Effector memory CD4-positive, alpha-beta T cell (primary cell): ENCODE data around the gene ZNF747.

ENCODE experiments used
- DNase-seq, 3 donors: peaks; one replicate each; pipeline ENCODE4 v3.0.0-alpha.2; 2020
- H3K27ac ChIP-seq: 2 replicates; pipeline ENCODE4 v1.7.0; 2013; ENCODE audit warnings: mild to moderate bottlenecking, low read length, moderate library complexity; ENCODE audit not compliant: insufficient read depth, poor library complexity, severe bottlenecking
- H3K27me3 ChIP-seq: replicated peaks from 2 replicates; pipeline ENCODE4 v1.7.0; 2013; ENCODE audit warnings: mild to moderate bottlenecking, low read length; ENCODE audit not compliant: insufficient read depth, control insufficient read depth, poor library complexity, severe bottlenecking
- H3K36me3 ChIP-seq: 2 replicates; pipeline ENCODE4 v1.7.0; 2013; ENCODE audit warnings: mild to moderate bottlenecking, low read length, moderate library complexity; ENCODE audit not compliant: control insufficient read depth, insufficient read depth
- H3K4me1 ChIP-seq: 2 replicates; pipeline ENCODE4 v1.7.0; 2013; ENCODE audit warnings: low read length, mild to moderate bottlenecking; ENCODE audit not compliant: control insufficient read depth, insufficient read depth, poor library complexity, severe bottlenecking
- H3K4me3 ChIP-seq: 2 replicates; pipeline ENCODE4 v1.7.0; 2013; ENCODE audit warnings: low read length, low read depth, mild to moderate bottlenecking; ENCODE audit not compliant: insufficient read depth, poor library complexity, severe bottlenecking
- H3K9me3 ChIP-seq: 2 replicates; pipeline ENCODE4 v1.7.0; 2013; ENCODE audit warnings: mild to moderate bottlenecking, low read length, moderate library complexity; ENCODE audit not compliant: control insufficient read depth

Gene ZNF747

DNA sequence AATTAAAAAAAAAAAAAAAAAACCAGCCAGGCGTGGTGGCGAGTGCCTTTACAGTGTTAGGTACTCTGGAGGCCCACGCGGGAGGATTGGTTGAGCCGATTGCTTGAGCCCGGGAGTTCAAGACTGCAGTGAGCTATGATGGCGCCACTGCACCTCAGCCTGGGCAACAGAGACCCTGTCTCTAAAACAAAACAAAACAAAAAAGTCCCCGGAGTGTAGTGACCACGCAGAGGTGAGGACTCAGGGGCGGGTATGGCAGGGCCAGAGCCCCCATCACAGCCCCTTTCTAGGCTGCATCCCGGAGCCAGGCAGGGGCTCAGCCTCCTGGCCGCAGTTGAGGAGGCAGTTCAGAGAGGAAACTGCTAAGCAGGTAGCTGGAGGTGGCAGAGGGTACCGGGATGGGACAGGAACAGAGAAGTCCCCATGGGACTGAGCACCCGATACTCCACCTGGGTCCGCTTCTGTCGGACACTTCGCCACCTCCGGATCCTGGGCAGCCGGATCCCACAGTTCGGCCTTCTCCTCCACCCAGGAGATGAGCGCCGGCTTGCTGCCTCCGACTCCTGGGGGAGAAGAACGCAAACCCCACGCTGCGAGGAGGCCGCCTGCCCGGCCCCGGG is 800 bp downstream of the ZNF747 start:
- Histone ChIP-seq H3K27me3 (no peaks in the 10 kb centered on the region), H3K4me3 (peak overlapping the region; percentile 70), H3K9me3 (no peaks in the 10 kb centered on the region), H3K27ac (peak overlapping the region; percentile 94), H3K4me1 (peaks cover 22% of the 10 kb centered on the region), H3K36me3 (peaks cover 8% of the 10 kb centered on the region)
- DNase-seq = no peak

DNA sequence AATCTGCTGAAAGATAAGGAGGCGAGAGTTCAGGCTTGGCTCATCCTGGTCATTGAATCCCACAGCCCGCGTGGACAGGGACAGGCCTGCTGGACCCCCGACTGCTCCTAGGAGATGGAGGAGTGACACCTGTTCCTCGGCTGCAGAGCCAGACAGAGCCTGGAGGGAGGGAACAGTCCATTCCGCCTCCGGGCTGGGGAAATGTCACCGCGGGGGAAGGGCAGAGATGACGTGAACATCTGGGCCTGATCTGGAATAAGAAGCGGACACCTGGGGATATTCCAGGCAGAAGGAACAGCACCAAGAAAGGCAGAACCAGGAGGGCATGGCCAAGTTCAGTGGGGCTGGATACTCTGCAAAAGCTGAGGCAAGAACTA is 1.5 kb downstream of the ZNF747 start:
- Histone ChIP-seq H3K9me3 (no peaks in the 10 kb centered on the region), H3K4me3 (no peak overlapping the region), H3K4me1 (peaks cover 22% of the 10 kb centered on the region), H3K36me3 (peaks cover 8% of the 10 kb centered on the region), H3K27ac (peak overlapping the region; percentile 35), H3K27me3 (no peaks in the 10 kb centered on the region)
- no peak for DNase-seq

DNA sequence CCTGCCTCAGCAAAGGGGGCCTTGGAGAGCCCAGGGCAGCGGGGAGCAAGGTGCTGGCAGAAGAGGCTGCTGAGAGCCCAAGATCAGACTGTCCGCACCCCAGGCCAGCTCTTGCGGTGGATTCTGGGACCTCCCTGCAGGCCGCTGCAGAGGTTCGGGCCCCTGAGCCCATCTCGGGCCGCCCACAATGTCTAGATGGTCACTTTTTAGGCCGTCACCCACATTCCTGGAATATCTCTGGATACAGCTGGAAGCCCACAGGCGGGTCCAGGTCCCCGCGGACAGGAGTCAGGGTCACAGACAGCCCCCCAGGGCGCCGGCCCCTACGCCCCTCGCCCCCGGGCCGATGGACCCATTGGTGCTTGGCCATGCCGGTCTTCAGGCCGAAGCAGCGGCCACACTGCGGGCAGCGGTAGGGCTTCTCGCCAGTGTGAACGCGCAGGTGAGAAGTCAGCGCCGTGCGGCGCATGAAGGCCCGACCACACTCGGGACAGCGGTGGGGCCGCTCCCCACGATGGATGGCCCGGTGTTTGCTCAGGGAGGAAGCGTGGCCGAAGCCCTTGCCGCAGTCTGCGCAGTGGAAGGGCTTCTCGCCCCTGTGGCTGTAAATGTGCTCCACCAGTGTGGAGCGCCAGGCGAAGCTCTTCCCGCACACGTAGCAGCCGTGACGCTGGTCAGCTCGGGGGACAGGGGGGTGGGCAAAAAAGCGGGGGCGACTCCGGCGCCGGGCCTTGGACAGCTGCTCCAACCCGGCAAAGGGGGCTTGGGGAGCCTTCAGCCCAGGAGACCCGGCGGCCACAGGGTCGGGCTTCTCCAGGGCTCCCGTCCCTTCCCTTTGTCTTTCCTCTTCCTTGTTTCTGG is 2.1 kb downstream of the ZNF747 start:
- no peak for DNase-seq
- no peak overlapping the region for H3K4me3 ChIP-seq

GRCh38 chr16:30530163-30531037 is 4.3 kb downstream of the ZNF747 start:
- peak overlapping the region; percentile 29 for H3K27ac ChIP-seq
- peaks cover 8% of the 10 kb centered on the region for H3K36me3 ChIP-seq
- no peak for DNase-seq
- no peak overlapping the region for H3K4me3 ChIP-seq
- no peaks in the 10 kb centered on the region for H3K9me3 ChIP-seq
- no peaks in the 10 kb centered on the region for H3K27me3 ChIP-seq
- peaks cover 26% of the 10 kb centered on the region for H3K4me1 ChIP-seq

More for the DNA sequence above, 2.1 kb downstream of the ZNF747 start:
- no peaks in the 10 kb centered on the region for H3K27me3 ChIP-seq
- peaks cover 8% of the 10 kb centered on the region for H3K36me3 ChIP-seq
- H3K4me1 ChIP-seq = peaks cover 26% of the 10 kb centered on the region
- H3K9me3 ChIP-seq = no peaks in the 10 kb centered on the region
- no peak overlapping the region for H3K27ac ChIP-seq

DNA sequence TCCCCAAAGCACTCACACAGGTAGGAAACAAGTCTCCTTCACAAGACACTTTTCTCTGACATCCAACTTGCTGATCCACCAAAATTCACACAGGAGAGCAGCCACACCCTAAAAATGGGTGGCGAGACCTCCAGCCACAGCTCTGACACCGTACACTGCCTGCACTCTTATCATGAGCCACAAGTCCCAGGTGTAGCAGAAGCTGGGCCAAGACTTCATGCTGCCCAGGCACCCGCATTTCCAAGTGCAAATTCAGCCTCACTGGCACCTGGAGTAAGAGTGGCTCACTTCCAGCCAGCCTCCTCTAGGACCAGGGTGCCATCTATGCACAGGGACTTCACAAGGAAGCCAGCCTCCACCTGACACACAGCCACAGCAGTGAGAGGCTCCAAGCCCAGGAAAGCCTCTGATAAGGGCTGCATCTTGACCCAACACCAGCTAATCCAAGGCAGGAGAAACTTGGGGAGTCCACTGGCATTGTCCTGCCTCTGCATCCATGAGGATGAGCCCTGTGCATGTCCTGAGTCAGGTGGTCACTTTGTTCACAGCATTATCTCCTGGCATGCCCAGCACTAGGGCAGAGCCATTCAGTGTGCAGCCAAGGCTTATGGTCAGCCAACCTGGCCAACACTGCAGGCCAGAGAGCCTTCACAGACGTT is 5.7 kb downstream of the ZNF747 start:
- no peak for DNase-seq
- no peaks in the 10 kb centered on the region for H3K27me3 ChIP-seq
- H3K36me3 ChIP-seq = peaks cover 8% of the 10 kb centered on the region
- peaks cover 20% of the 10 kb centered on the region for H3K4me1 ChIP-seq
- no peaks in the 10 kb centered on the region for H3K9me3 ChIP-seq
- H3K27ac ChIP-seq = no peak overlapping the region
- no peak overlapping the region for H3K4me3 ChIP-seq

GRCh38 chr16:30527635-30528178 is 7.0 kb downstream of the ZNF747 start:
- no peaks in the 10 kb centered on the region for H3K9me3 ChIP-seq
- H3K4me3 ChIP-seq = peak overlapping the region; percentile 90
- H3K27me3 ChIP-seq = no peaks in the 10 kb centered on the region
- peaks cover 12% of the 10 kb centered on the region for H3K4me1 ChIP-seq
- H3K36me3 ChIP-seq = peaks cover 7% of the 10 kb centered on the region
- H3K27ac ChIP-seq = peak overlapping the region; percentile 63
- DNase-seq = no peak

- peak overlapping the region; percentile 63 for H3K27ac ChIP-seq
- H3K9me3 ChIP-seq = no peaks in the 10 kb centered on the region
- H3K4me3 ChIP-seq = peak overlapping the region; percentile 90
- peaks cover 12% of the 10 kb centered on the region for H3K4me1 ChIP-seq
- H3K36me3 ChIP-seq = peaks cover 3% of the 10 kb centered on the region
- peak; percentile 84 to 89 (median 85) for DNase-seq
- no peaks in the 10 kb centered on the region for H3K27me3 ChIP-seq
These were observed 7.6 kb downstream of the ZNF747 start for GRCh38 chr16:30526823-30527634.

DNA sequence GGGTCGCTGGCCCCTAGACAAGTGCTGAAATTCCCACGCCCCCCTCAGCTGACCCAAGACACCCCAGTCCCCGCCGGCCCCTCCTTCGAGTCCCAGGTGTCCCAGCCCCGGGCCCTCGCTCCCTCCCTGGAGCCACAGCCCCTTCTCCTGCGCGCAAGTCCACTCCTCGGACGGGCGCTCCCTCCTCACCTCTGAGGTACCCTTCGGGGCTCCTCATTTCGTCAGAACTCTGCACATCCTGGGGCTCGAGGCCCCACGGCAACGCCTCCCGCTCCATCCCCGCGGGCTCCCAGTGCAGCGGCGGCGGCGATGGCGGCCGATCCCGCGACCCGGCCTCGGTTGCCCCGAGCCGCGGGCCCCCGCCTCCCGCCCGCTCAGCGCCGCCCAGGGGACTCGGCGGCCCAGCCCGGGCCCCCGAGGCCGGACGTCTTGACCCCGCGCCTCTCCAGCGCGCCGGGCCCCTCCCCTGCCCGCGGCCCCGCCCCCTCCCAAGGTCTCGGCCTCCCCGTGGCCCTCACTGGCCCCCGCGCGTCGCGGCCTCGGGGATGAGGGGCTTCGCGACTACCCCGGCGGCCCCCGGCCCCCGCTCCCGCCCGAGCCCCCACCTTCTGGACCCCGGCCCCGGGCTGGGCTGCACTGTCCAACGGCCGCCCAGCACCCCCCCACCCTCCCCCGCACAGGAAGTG is 8.4 kb downstream of the ZNF747 start, which contains the start of gene ZNF768:
Gene ZNF768, minus strand, starts transcription at position 430 of the 686 bp plus-strand sequence. Its CDS starts 153 bp downstream, at position 277.
- H3K4me3 ChIP-seq = peak within 1 kb of the TSS; percentile 90
- peak within 1 kb of the TSS; percentile 63 for H3K27ac ChIP-seq
- H3K27me3 ChIP-seq = no peaks in the 10 kb centered on the region
- H3K9me3 ChIP-seq = no peaks in the 10 kb centered on the region
- peak in 2 of 3 donors; percentile 23 to 26 for DNase-seq
- H3K36me3 ChIP-seq = peaks cover 11% of the 10 kb centered on the region
- H3K4me1 ChIP-seq = peaks cover 12% of the 10 kb centered on the region
